GM10266 (cell line): ENCODE data around the gene SCMH1.

ENCODE experiments used
- DNase-seq: peaks from one replicate; pipeline ENCODE4 v3.0.0; 2012; ENCODE audit errors: extremely low spot score
- TF ChIP-seq, protein P1 (sequence below): IDR thresholded peaks from 2 replicates; pipeline ENCODE4 v1.5.1; 2012; ENCODE audit warnings: mild to moderate bottlenecking, low read depth; ENCODE audit not compliant: control insufficient read depth, insufficient read depth; ENCODE audit errors: missing control alignments

The SCMH1 gene

DNA sequence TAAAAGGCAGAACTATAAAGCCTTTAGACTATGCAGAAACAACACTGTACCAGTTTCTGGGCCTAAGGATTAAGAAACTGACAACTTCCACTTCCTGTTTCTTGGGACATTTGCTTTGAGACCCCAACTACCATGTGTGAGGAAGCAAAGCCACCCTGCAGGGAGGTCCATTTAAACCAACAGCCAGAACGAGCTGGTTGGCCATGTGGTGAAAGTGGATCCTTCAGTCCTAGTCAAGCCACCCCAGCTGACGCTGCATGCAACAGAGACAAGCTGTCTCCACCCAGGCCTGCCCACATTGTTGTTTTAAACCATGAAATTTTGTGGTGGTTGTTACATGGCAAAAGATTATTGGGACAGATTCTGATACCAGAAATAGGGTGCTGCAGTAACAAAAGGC is 188.8 kb downstream of the SCMH1 start:
- TF ChIP-seq, protein P1, sequence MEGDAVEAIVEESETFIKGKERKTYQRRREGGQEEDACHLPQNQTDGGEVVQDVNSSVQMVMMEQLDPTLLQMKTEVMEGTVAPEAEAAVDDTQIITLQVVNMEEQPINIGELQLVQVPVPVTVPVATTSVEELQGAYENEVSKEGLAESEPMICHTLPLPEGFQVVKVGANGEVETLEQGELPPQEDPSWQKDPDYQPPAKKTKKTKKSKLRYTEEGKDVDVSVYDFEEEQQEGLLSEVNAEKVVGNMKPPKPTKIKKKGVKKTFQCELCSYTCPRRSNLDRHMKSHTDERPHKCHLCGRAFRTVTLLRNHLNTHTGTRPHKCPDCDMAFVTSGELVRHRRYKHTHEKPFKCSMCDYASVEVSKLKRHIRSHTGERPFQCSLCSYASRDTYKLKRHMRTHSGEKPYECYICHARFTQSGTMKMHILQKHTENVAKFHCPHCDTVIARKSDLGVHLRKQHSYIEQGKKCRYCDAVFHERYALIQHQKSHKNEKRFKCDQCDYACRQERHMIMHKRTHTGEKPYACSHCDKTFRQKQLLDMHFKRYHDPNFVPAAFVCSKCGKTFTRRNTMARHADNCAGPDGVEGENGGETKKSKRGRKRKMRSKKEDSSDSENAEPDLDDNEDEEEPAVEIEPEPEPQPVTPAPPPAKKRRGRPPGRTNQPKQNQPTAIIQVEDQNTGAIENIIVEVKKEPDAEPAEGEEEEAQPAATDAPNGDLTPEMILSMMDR, result no peak
- no peak for DNase-seq

DNA sequence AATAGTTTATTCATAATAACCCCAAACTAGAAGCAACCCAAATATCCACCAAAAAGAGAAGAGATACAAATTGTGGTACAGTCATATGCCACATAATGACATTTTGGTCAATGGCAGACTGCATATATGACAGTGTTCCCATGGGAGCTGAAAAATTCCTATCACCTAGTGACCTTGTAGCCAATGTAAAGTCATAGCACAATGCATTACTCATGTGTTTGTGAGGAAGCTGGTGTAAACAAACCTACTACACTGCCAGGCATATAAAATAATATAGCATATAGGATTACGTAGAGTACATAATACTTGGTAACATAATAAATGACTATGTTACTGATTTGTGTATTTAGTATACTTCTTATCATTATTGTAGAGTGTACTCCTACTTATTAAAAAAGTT is 191.1 kb downstream of the SCMH1 start:
- TF ChIP-seq, protein P1, result no peak
- DNase-seq, result no peak

DNA sequence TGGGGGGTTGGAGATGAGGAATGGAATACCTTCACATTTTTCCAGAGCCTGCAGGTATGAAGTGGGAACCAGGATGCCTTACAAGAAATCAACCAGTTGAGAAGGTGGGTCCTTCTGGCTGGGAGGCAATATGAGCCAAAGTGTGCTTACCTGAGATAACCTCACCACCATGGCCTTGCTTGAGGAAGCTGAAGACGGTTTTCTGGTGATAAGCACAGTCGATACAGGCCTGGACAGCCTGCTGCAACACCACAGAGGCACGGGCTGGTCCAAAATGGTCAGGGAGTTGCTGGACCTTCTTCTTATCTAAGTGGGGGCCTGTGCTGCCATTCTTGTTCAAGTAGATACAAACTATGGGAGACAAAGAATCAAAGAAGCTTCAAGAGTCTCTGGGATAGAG is 193.6 kb downstream of the SCMH1 start:
- no peak for DNase-seq
- TF ChIP-seq, protein P1, result no peak

DNA sequence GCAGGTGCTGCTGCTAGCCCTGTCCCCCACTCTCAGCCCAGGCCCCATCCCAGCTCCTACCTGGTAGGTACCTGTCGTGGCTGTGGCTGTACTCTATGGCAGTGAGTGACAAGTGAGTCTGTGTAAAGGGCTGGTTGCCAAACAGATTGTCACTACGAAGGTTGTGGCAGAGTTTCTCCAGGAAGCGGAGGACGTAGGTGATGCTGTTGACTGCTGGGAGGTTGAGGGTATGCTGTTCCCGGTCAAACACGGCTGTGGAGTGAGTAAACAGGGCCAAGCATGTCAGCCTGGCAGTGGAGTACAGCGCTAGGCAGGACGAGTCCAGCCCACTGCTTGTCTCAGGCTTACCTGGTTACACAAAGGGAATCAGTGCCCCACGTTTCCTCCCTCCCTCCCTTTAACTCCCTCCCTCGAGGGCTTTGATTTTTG is 195.7 kb downstream of the SCMH1 start:
- TF ChIP-seq, protein P1, result no peak
- DNase-seq, result no peak

DNA sequence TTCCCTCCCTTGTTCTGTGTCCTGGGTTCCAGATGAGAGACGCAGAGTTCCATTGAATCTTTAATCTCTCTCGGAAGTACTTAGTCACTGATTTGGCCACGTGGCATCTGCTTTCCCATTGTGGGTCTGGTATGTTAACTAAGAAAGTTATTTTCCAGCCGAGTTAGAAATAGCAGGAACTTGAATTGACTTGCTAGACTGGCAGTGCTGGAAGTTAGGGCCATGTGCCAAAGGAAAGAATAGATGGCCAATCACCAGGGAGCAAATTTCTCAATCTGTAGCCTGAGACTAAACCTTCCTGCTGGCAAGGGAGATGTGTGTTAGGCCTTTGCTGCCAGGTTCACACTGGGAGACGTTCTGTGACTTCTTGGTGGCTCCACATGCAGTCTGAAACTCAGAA is 196.4 kb downstream of the SCMH1 start:
- no peak for DNase-seq
- TF ChIP-seq, protein P1, result no peak

DNA sequence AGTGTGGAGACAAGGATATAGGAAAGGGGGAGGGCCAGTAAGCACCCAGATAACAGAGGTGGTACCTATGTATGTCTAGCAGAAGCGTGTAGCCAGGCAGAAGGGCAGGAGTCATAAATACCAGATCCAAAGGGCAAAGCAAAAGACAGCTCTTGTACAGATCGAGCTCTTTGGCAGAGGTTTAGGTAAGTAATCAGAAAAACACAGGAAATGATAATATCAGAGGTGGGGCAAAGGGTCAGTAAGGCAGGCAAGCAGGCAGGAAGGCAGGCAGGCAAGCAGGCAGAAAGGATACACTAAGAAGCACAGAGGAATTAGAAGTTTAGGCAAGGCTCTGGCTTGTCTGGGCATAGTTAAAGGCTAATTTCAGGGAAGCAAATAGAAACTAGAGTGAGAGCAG is 197.9 kb downstream of the SCMH1 start:
- TF ChIP-seq, protein P1, result no peak
- DNase-seq, result no peak

DNA sequence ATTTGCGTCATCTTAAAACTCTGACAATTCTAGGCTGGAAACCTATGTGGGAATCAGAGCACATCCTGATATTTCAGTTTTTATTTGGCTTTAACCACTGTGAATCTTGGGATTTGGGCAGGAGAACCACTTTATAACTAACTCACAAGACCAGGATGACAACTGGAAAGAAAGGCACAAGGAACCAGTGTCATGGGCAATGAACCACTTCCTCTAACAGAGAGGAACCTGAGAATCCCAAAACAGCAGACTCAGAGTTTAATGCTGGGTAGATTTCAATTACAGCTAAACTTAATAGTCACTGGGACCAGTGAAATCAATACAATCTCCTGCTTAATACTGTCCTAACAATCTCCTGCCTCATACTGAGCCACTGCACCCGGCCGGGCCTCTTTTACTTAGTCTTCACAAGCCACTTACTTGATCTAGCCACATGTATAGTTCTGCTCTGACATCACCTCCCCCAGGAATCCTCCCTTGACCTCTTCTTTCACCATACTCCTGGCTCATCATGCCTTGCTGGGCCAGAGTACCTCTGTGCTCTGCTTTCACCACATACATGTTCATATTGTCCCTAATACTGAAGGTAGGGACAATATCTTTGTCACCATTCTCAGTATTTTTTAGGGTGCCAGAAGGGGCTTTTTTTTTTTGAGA is 200.4 kb downstream of the SCMH1 start:
- no peak for DNase-seq
- TF ChIP-seq, protein P1, result no peak
